ENCODE results near the gene GNB1L. TPM values are rescaled to one million over a fixed set of nuclear protein-coding genes. Genes with fewer than 3 reads are reported as not detected.

Gene GNB1L
- total and polyA plus RNA-seq, 9 of the 15 experiments (the other 6 are each of a cell fraction or from before 2014, with no cell fraction given): 0.56 to 50.5 (median 10.2) TPM

GRCh38 chr22:19751497-19752245, 103.0 kb downstream of the GNB1L start (continued):
- TF ChIP-seq THAP12 (CRISPR knock-in tag; IDR thresholded peaks at IDR 0.05) (0 out of 2 replicates have a peak, but pooled peaks have one; percentile 52), CEBPZ (IDR thresholded peaks at IDR 0.05; ENCODE audit: borderline replicate concordance, low read depth, low read length) (no peak), VEZF1 (CRISPR knock-in tag; IDR thresholded peaks at IDR 0.05) (no peak), PCBP1 (IDR thresholded peaks at IDR 0.05; ENCODE audit: low read depth, low read length, poor library complexity, severe bottlenecking) (peak; percentile 58), NCOA6 (IDR thresholded peaks at IDR 0.05) (no peak), UBTF (IDR thresholded peaks at IDR 0.05; ENCODE audit: borderline replicate concordance in 1 of 2, low read depth in 2 of 2, low read length in 2 of 2) (0 out of 4 replicates have a peak, but pooled peaks of 1 of the 2 experiments have one; percentile 18), NRF1 (conservative IDR thresholded peaks at IDR 0.05 in 1 of 2, IDR thresholded peaks at IDR 0.05 in 1 of 2) (no peak), RAD21 (CRISPR knock-in tag; conservative IDR thresholded peaks at IDR 0.05 in 1 of 2, IDR thresholded peaks at IDR 0.05 in 1 of 2) (no peak), NR4A1 (CRISPR knock-in tag; IDR thresholded peaks at IDR 0.05) (0 out of 2 replicates have a peak, but pooled peaks have one; percentile 30), NR4A1 (tag; IDR thresholded peaks at IDR 0.05) (no peak), ZNF431 (CRISPR knock-in tag; IDR thresholded peaks at IDR 0.05) (no peak), CREB5 (CRISPR knock-in tag; IDR thresholded peaks at IDR 0.05) (no peak), NR1H2 (CRISPR knock-in tag; IDR thresholded peaks at IDR 0.05) (no peak), EHMT2 (IDR thresholded peaks at IDR 0.05) (no peak), HSF4 (CRISPR knock-in tag; IDR thresholded peaks at IDR 0.05; ENCODE audit: borderline replicate concordance) (no peak)
